Spinal cord (tissue), 10 donors: Measurements from ENCODE around the gene PPM1M. TPM values are rescaled to one million over a fixed set of nuclear protein-coding genes. Genes with fewer than 3 reads are reported as not detected.
A peak's percentile ranks its signal among the peaks of the same experiment; 100 is the strongest.

Source experiments
- DNase-seq, 6 donors: peaks; one replicate each; pipeline versions ENCODE4 v3.0.0 to v3.0.0-alpha.2; 2013 to 2015; ENCODE audit warnings: low spot score in 6 of 6, low read depth in 4 of 6
- H3K27ac ChIP-seq: one replicate; pipeline ENCODE4 v1.5.1; 2013; ENCODE audit warnings: low read depth, low read length, control low read depth
- H3K27me3 ChIP-seq: one replicate; pipeline ENCODE4 v1.6.1; 2013; ENCODE audit warnings: low read length; ENCODE audit not compliant: control insufficient read depth, insufficient read depth
- H3K36me3 ChIP-seq: one replicate; pipeline ENCODE4 v1.6.1; 2013; ENCODE audit warnings: low read length; ENCODE audit not compliant: control insufficient read depth, insufficient read depth
- H3K4me1 ChIP-seq: one replicate; pipeline ENCODE4 v1.6.1; 2013; ENCODE audit warnings: low read length; ENCODE audit not compliant: control insufficient read depth, insufficient read depth
- H3K4me3 ChIP-seq: one replicate; pipeline ENCODE4 v1.5.1; 2013; ENCODE audit warnings: low read depth, low read length, control low read depth
- H3K9me3 ChIP-seq: one replicate; pipeline ENCODE4 v1.6.1; 2013; ENCODE audit warnings: low read length; ENCODE audit not compliant: control insufficient read depth, insufficient read depth
- WGBS: methylation state at CpG from one replicate; pipeline ENCODE4 v1.1.5; 2013; ENCODE audit warnings: missing lambda C conversion rate; ENCODE audit not compliant: insufficient coverage; 5-methylcytosine and 5-hydroxymethylcytosine counted together
- polyA plus RNA-seq, 2 donors: library from polyadenylated mRNA; unstranded; fragments of 120-200 nt; gene quantifications; one replicate each; pipeline ENCODE4 v1.2.1, GENCODE V29; 2013; ENCODE audit not compliant: insufficient read length in 2 of 2
- total RNA-seq, 2 donors: library from RNA; depleted of rRNA in 1 of 2; stranded (reverse); fragments of 120-200 nt in 1 of 2; fragments of >200 nt in 1 of 2; gene quantifications; one replicate each; pipeline versions ENCODE4 v1.2.3 to v1.2.4, GENCODE V29; 2013 to 2014
- donor health status: healthy.

The PPM1M gene
- total and polyA plus RNA-seq, 4 donors = 7.9 to 21.7 (median 19.6) TPM

DNA sequence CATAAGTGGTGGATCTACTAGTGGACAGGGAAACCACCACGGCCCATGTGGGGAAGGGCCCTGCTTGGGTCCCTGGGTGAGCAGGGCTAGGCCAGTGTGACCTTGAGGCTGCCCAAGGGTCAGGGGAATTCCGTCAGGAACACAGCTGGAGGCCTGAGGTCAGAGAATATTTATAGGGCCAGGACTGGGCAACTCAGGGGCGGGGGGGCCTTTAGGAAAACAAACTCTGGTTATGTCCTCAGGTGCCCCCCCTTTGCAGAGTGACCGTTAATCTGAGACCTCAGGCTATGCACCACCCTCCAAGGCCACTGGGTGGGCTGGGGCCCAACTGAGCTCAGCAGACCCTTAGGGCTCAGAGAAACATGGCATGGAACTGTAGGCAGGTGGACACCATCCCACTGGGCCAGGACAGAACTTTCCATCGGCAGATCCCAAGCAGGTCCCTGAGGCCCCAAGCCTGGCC lies 9.1 kb upstream of the PPM1M start:
- peaks cover 60% of the 10 kb centered on the region for H3K4me1 ChIP-seq
- peaks cover 47% of the 10 kb centered on the region for H3K36me3 ChIP-seq
- H3K4me3 ChIP-seq = no peak overlapping the region
- no peak for DNase-seq
- WGBS = 76% methylated on average over 5 of the region's 5 CpGs
- H3K27me3 ChIP-seq = no peaks in the 10 kb centered on the region
- no peaks in the 10 kb centered on the region for H3K9me3 ChIP-seq
- H3K27ac ChIP-seq = no peak overlapping the region

DNA sequence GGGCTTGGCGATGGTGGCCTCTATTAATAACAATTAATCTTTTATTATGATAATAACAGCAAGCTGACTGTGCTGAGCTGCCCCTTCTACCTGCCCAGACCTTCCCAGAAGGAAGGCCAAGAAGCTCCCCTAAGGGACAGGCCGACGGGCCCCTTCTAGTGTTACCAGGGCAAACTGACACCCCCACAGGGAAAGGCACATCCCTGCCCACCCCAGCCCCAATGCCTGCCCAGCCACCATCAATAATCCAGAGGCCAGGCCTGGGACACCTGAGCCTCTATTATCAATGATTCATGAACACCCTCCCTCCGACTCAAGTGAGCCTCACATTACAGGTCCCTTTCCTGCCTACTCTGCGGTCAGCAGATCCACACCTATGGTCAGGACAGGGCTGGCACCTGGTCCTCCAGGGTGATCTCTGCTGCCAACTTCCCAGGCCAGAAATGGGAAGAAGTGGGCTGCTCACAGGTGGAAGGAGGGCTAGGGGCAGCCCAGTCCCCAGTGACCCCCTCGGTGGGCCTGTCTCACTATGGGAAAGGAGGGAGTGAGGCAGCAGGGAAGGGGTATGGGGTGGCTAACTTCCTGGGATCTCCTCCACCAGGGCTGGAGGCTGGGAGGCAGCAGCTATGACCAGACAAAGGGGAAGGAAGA lies 8.4 kb upstream of the PPM1M start:
- 87% methylated on average over 5 of the region's 6 CpGs for WGBS
- Histone ChIP-seq H3K27ac (peak overlapping the region; percentile 42), H3K36me3 (peaks cover 40% of the 10 kb centered on the region), H3K4me3 (peak overlapping the region; percentile 88), H3K27me3 (no peaks in the 10 kb centered on the region), H3K4me1 (peaks cover 59% of the 10 kb centered on the region), H3K9me3 (no peaks in the 10 kb centered on the region)
- no peak for DNase-seq

DNA sequence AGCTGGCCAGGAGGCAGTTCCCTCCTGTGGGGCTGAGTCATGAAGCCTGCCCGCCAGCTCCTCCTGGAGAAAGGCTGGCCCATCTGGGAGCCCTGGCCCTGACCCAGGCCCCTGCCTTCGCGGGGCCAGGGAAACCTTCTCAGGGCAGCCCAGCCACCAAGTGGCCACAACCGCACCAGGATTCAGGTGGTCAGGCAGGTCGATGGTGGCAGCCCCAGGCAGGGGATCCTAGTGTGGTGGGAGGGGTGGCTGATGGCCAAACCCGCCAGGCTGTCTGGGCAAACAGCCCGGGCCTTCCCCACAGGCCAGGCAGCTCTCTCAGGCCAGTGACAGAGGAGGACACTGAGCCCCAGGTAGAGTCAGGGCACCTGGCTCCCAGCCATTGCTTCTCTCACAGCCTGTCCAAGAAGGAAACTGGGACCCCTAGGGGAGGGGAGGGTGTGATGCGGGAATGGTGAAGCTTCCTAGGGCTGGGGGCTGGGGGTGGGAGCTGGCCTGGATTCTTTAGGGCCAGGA lies 7.8 kb upstream of the PPM1M start:
- DNase-seq = peak in 1 of 6 donors; percentile 62
- Histone ChIP-seq H3K4me1 (peaks cover 55% of the 10 kb centered on the region), H3K27me3 (no peaks in the 10 kb centered on the region), H3K36me3 (peaks cover 35% of the 10 kb centered on the region), H3K9me3 (no peaks in the 10 kb centered on the region), H3K27ac (peak overlapping the region; percentile 42), H3K4me3 (peak overlapping the region; percentile 88)
- 28% methylated on average over 4 of the region's 8 CpGs for WGBS

DNA sequence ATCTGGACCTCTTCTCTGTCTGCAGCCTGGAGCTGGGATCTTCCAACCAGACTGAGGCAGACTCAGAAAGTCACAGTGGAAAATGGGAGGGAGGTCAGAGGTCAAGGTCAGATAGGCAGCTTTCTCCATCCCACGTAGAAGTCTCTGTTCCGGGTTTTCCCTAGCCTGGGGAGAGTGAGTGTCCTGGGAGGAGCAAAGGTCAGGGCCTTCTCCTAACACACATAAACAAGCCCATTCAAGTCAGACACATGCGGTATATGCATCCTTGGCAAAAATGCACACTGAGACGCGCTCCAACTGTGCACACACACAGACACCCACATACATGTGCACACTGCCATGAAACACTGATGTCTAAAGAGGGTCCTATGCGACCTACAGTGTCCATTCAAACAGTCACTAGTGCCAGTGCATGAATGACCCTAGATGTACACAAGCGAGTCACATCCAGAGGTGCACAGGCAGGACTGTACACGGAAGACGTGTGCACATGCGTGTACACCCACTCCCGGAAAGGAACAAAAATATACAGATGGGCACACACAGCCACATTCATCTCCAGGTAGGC lies 7.3 kb upstream of the PPM1M start:
- 12% methylated on average over 9 of the region's 11 CpGs for WGBS
- peak in 1 of 6 donors; percentile 32 for DNase-seq
- Histone ChIP-seq H3K9me3 (no peaks in the 10 kb centered on the region), H3K36me3 (peaks cover 29% of the 10 kb centered on the region), H3K27ac (peak overlapping the region; percentile 42), H3K4me3 (peak overlapping the region; percentile 88), H3K4me1 (peaks cover 52% of the 10 kb centered on the region), H3K27me3 (no peaks in the 10 kb centered on the region)

DNA sequence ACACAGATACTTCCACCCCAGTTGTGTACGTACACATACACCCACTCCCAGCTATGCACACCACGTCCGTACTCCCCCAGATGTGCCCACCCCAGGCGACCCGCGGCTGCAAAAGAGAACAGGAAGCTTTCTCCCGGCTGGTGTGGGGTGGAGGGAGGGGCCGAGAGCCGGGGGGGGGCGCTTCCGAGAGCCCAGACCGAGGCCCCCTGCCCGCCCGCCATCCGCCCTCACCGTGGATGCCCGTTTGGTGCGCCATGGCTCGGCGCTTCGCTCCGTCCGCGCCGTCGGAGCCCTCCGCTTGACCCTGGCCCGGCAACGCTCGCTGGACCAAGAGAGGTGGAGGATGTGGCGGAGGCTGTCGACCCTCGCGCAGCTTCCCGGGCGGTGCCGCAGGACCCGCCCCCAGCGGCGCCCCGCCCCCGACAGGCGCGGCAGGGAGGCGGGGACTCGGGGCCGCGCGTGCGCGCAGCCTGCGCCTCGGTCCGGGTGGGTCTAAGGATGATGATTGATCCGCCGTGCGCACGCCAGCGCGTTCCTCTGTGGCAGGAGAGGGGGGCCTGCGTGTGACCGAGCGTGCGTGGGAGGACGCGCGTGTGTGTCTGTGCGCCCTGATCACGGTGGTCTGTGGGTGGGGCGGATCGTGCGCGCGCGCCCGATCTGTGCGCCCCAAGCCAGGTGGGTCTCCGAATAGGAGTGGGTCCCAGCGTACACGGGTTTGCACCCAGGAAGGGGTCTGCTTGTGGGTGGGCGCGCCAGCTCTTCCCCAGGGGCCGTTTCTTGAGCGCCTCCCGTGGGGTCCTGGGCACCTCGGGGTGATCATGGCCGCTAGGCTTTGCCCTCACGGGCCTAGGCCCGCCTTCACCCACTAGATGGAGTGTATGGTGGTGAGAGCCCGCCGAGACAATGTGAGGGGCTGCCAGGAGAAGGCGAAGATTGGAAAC lies 6.5 kb upstream of the PPM1M start, which contains the start of gene TWF2:
Gene TWF2 (minus strand): TSS at position 398 of the 941 bp plus-strand sequence. CDS start 142 bp downstream, at position 256.
- Histone ChIP-seq H3K36me3 (peaks cover 24% of the 10 kb centered on the region), H3K27ac (peak within 1 kb of the TSS; percentile 88), H3K9me3 (no peaks in the 10 kb centered on the region), H3K4me1 (peaks cover 49% of the 10 kb centered on the region), H3K27me3 (no peaks in the 10 kb centered on the region), H3K4me3 (peak within 1 kb of the TSS; percentile 88)
- WGBS = under 1% methylated on average over 82 of the region's 92 CpGs
- DNase-seq = peak; percentile 70 to 97 (median 82)

DNA sequence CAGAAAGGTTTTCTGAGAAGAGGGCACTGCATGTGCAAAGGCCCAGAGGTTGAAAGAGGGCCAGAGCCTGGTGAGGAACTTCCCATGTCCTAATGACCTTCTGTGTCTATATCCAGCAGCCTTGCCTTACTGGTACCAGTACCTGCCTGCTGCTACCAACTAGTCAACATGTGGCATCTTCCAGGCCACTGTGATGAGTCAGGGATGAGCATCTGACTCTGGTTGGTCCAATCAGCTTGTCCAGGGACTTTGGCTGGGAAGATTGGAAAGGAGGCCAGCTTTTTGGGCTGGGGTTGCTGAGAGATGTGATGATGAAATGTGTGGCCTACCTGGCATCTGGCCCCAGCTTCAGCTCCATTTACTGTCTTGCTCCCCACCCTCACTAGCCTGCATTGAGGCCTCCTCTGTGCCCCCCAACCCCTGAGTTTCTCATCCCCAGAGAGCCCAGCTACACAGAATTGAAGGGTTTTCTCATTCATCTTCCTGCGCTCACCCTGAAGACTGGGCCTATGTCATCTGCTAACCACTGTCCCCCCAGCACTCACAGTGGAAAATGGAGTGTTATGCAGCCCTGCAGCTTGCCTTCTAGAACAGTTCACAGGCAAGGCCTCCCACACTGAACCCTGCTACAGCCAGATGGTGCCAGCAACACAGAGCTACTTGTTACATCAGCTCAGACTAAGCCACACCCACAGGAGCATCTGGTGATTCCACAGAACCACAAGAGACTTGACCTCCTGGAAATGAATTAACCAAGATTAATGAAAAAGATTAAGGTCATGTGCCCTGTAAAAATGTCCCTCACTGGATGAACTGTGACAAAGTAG lies 5.3 kb upstream of the PPM1M start:
- peak in 2 of 6 donors; percentile 21 to 43 for DNase-seq
- no peak overlapping the region for H3K27ac ChIP-seq
- H3K9me3 ChIP-seq = no peaks in the 10 kb centered on the region
- peaks cover 12% of the 10 kb centered on the region for H3K36me3 ChIP-seq
- no CpG with 5 or more reads among the region's 1 CpG for WGBS
- H3K27me3 ChIP-seq = no peaks in the 10 kb centered on the region
- peaks cover 47% of the 10 kb centered on the region for H3K4me1 ChIP-seq
- H3K4me3 ChIP-seq = peak overlapping the region; percentile 88

DNA sequence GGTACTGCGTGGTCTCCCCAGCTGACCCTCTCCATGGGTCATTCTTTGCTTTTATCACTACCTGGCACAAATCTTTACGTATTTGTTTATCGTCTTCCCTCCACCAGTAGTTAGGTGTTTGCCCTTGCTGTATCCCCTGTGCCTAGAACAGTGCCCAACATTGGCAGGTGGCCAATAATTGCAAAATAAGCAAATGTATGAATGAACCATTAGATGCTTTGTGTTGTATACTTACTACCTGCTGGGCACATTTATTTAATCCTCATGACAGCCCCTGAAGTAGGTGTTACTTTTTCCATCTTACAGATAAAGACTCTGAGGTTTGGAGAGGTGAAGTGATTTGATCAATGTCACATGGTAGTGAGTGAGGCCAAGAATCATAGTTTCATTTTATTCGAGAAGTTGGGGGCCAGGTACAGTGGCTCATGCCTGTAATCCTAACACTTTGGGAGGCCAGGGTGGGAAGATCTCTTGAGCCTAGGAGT lies 4.6 kb upstream of the PPM1M start:
- H3K27ac ChIP-seq = no peak overlapping the region
- peaks cover 46% of the 10 kb centered on the region for H3K4me1 ChIP-seq
- H3K27me3 ChIP-seq = no peaks in the 10 kb centered on the region
- peaks cover 6% of the 10 kb centered on the region for H3K36me3 ChIP-seq
- no peak for DNase-seq
- no peaks in the 10 kb centered on the region for H3K9me3 ChIP-seq
- WGBS = 87% methylated on average over 4 of the region's 4 CpGs
- H3K4me3 ChIP-seq = no peak overlapping the region

DNA sequence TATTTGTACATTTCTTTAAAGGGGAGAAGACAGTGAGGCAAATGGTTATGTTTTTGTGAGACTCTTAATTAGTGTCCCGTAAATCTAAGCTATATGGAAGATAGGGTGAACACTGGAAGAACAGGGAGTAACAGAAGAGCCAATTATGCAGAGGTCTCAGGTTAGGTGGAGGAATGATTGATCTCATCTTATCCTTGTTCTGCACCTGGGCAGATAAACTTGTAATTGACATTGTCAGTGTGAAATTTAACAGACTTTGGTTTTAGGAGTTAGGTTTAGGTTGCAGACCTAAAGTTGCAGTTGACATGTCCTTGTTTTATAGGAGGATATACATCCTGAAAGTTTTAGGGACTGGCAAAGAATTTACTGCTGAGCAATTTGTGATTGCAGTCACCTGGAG lies 3.5 kb upstream of the PPM1M start:
- Histone ChIP-seq H3K36me3 (peaks cover 8% of the 10 kb centered on the region), H3K9me3 (no peaks in the 10 kb centered on the region), H3K4me1 (peaks cover 47% of the 10 kb centered on the region), H3K4me3 (no peak overlapping the region), H3K27ac (no peak overlapping the region), H3K27me3 (no peaks in the 10 kb centered on the region)
- 82% methylated on average over 1 of the region's 1 CpG for WGBS
- DNase-seq = no peak
